Stimulated activated naive CD4-positive, alpha-beta T cell (primary cell): ENCODE results near the gene SETD7.
"Not testable (repeated sequence)": the region's sequence is repeated elsewhere in the genome, so short reads cannot be mapped to it uniquely, and the experiment has no call there.

ENCODE experiments used
- DNase-seq, 6 experiments: peaks; one replicate each; lab custom pipeline; 2025; lab: John Stamatoyannopoulos, UW

The SETD7 gene

GRCh38 chr4:139465922-139466321 lies 90.1 kb downstream of the SETD7 start:
- no peak for DNase-seq

GRCh38 chr4:139464512-139464911 lies 91.5 kb downstream of the SETD7 start:
- not testable (repeated sequence) for DNase-seq

DNA sequence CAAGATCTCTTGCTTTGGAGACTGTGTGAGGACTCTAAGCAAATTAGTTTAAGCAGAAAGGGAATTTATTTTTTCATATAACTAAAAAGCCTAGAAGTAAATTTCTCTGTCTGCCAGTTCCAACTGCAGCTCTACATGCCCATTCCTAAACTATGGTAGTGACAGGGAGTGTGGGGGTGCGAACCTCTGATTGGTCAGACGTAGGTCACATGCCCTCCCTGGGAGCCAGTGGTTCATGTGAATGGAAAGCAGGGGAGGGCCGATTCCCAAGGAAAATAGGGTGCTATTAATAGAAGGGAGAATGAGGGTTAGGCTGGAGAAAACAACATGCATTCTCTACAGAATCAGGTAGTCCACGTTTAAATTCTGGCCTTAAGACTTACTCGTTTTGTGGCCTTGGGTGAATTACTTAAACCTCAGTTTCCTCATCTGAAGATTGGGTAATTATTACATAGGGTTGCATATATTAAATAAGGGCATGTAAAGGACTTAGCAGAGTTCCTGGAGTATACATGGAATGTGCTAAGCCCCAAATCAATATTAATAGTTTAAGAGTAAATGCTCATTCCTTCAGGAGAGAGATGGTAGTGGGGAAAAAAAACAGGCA lies 94.9 kb downstream of the SETD7 start:
- no peak for DNase-seq

GRCh38 chr4:139460565-139460964 lies 95.5 kb downstream of the SETD7 start:
- no peak for DNase-seq

DNA sequence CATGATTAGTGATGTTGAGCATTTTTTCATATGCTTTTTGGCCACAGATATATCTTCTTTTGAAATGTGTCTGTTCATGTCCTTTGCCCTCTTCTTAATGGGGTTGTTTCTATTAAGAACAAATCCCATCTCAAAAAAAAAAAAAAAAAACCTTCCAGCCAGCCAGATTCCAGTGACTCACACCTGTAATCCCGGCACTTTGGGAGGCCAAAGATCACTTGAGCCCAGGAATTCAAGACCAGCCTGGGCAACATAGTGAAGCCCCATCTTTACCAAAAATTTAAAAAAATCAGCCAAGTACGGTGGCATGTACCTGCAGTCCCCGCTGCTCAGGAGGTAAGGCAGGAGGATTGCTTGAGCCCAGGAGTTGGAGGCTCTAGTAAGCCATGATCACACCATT lies 97.0 kb downstream of the SETD7 start:
- DNase-seq = no peak

DNA sequence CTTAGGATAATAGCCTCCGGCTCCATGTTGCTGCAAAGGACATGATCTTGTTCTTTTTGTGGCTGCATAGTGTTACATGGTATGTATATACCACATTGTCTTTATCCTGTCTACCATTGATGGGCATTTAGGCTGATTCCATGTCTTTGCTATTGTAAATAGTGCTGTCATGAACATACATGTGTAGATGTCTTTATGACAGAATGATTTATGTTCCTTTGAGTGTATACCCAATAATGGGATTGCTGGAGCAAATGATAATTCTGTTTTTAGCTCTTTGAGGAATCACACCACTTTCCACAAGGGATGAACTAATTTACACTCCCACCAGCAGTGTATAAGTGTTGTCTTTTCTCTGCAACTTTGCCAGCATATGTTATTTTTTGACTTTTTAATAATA lies 97.5 kb downstream of the SETD7 start:
- DNase-seq = no peak

- no peak for DNase-seq
Measured at GRCh38 chr4:139457318-139457717, 98.7 kb downstream of the SETD7 start.

GRCh38 chr4:139455126-139455538 lies 100.9 kb downstream of the SETD7 start:
- no peak for DNase-seq

DNA sequence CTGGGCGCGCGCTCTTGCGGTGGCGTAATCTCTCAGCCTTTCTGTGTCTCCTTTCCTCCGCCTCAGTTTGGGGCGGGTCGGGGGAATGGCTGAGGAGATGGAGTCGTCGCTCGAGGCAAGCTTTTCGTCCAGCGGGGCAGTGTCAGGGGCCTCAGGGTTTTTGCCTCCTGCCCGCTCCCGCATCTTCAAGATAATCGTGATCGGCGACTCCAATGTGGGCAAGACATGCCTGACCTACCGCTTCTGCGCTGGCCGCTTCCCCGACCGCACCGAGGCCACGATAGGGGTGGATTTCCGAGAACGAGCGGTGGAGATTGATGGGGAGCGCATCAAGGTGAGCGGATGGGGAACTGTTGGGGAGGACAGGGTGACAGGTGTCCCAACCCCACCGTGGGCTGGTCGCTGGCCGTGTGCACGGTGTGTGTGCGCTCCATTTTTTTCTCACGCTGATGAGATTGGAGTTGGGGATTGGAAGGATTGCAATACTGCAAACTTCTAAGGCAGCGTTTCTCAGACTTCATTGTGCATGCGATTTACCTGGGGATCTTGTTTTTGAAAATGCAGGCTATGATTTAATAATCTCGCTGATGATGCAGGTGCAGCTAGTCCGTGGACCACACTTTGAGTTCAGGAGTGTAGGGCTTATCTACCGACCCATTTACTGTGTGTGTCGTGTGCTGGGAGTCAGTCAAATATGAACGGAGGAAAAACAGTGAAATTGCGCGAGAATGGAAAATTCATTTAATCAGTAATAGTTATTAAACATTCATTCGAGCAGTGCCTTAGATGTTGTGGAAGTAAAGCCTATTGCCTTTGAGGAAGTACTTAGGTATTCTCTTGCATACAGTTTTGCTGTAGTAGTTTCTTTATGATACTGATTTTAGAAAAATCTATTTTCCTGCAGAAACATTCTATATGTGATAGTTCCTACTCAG lies 101.6 kb downstream of the SETD7 start, which contains the start of gene RAB33B:
TSS of gene RAB33B (plus strand) at position 11 of the 935 bp plus-strand sequence. CDS start at position 86, 75 bp downstream.
- DNase-seq = no peak

DNA sequence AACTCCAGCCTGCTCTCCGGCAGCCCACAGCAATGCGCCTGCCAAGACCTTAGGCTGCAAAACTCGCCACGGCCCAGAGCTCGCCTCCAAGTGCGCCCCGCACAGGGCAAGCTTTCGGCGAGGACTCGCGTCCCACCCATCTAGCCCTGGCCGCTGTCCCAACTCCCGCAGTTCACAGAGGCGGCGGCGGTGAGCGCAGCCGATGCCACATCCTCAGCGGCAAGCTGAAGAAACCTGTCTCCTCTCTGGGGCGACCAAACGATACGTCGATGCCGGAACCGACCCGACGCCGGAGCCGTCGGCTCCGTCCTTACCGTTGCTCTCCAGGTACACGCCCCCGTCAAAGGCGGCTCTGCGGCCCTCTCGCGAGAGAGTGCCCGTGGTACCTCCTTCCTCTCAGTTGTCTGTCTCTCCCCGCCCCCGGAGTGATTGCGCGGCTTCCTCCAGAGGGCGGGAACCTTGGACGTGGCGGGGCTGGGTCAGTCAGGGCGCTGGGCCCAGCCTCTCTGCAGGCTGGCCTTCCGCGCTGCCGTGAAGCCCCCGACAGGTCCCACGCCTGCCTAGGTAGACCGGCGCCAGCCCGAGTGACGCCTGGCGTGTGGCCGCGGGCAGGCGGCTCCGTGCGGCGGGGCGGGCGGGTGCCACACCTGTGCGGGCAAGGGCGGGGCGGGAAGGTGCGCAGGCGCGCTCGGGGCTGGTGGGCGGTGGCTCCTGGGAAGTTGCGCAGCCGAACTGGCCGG lies 102.5 kb downstream of the SETD7 start:
- peak; percentile 92 to 100 (median 98) for DNase-seq

GRCh38 chr4:139453041-139453370 lies 103.0 kb downstream of the SETD7 start:
- DNase-seq = peak in 5 of 6 experiments; percentile 67 to 92 (median 79)

GRCh38 chr4:139451997-139452396 lies 104.0 kb downstream of the SETD7 start:
- DNase-seq = no peak

- no peak for DNase-seq
Measured at GRCh38 chr4:139450586-139450985, 105.4 kb downstream of the SETD7 start.

GRCh38 chr4:139447078-139447477 lies 108.9 kb downstream of the SETD7 start:
- not testable (repeated sequence) for DNase-seq
